ENCODE results near the gene JAML. TPM values are rescaled to one million over a fixed set of nuclear protein-coding genes. Genes with fewer than 3 reads are reported as not detected.

JAML gene
- total and polyA plus RNA-seq, 2 donors (not counting 1 experiment from before 2014, with no cell fraction given): not detected

GRCh38 chr11:118213201-118213600, 11.6 kb downstream of the JAML start:
- no peaks in the 10 kb centered on the region for H3K36me3 ChIP-seq (ENCODE audit: control insufficient read depth, insufficient read depth, low read length)
- no peaks in the 10 kb centered on the region for H3K4me1 ChIP-seq (ENCODE audit: control insufficient read depth, extremely low read depth, insufficient read depth, low read length)
- H3K79me2 ChIP-seq (ENCODE audit: control insufficient read depth, insufficient read depth, low read length): no peaks in the 10 kb centered on the region
- no peak overlapping the region for H3K9ac ChIP-seq (ENCODE audit: insufficient read depth, low read length)
- H3K27me3 ChIP-seq (ENCODE audit: control insufficient read depth, insufficient read depth, low read length): peaks cover 9% of the 10 kb centered on the region
- no peak for DNase-seq (ENCODE audit: low read depth in 2 of 2)
- H3K4me2 ChIP-seq (ENCODE audit: extremely low read depth, insufficient read depth, low read length): no peak overlapping the region
- H3K27ac ChIP-seq (ENCODE audit: insufficient read depth, low read length): no peak overlapping the region
- H3K9me3 ChIP-seq (ENCODE audit: control insufficient read depth, insufficient read depth, low read depth, low read length): no peaks in the 10 kb centered on the region
- H4K20me1 ChIP-seq (ENCODE audit: control insufficient read depth, extremely low read depth, insufficient read depth, low read length): no peaks in the 10 kb centered on the region
- H3K4me3 ChIP-seq (replicated peaks in 1 of 4; ENCODE audit: control extremely low read depth in 1 of 4, insufficient read depth in 1 of 4, low read depth in 3 of 4, low read length in 4 of 4): no peak overlapping the region
- no peak overlapping the region for H2AFZ ChIP-seq (ENCODE audit: low read length)
- TF ChIP-seq EZH2 (IDR thresholded peaks at IDR 0.05; ENCODE audit: low read length, missing control alignments): no peak
- no peak for TF ChIP-seq CTCF (conservative IDR thresholded peaks at IDR 0.05 in 1 of 2, IDR thresholded peaks at IDR 0.05 in 1 of 2; ENCODE audit: low read depth in 1 of 2, low read length in 2 of 2)

- H3K27ac ChIP-seq (ENCODE audit: insufficient read depth, low read length): no peak overlapping the region
- H3K27me3 ChIP-seq (ENCODE audit: control insufficient read depth, insufficient read depth, low read length): peaks cover 9% of the 10 kb centered on the region
- no peak for DNase-seq (ENCODE audit: low read depth in 2 of 2)
- H3K79me2 ChIP-seq (ENCODE audit: control insufficient read depth, insufficient read depth, low read length): no peaks in the 10 kb centered on the region
- no peaks in the 10 kb centered on the region for H3K36me3 ChIP-seq (ENCODE audit: control insufficient read depth, insufficient read depth, low read length)
- H3K4me2 ChIP-seq (ENCODE audit: extremely low read depth, insufficient read depth, low read length): no peak overlapping the region
- H3K4me1 ChIP-seq (ENCODE audit: control insufficient read depth, extremely low read depth, insufficient read depth, low read length): no peaks in the 10 kb centered on the region
- no peak overlapping the region for H3K4me3 ChIP-seq (replicated peaks in 1 of 4; ENCODE audit: control extremely low read depth in 1 of 4, insufficient read depth in 1 of 4, low read depth in 3 of 4, low read length in 4 of 4)
- no peaks in the 10 kb centered on the region for H3K9me3 ChIP-seq (ENCODE audit: control insufficient read depth, insufficient read depth, low read depth, low read length)
- H4K20me1 ChIP-seq (ENCODE audit: control insufficient read depth, extremely low read depth, insufficient read depth, low read length): no peaks in the 10 kb centered on the region
- TF ChIP-seq EZH2 (IDR thresholded peaks at IDR 0.05; ENCODE audit: low read length, missing control alignments) (no peak), CTCF (conservative IDR thresholded peaks at IDR 0.05 in 1 of 2, IDR thresholded peaks at IDR 0.05 in 1 of 2; ENCODE audit: low read depth in 1 of 2, low read length in 2 of 2) (no peak)
- H3K9ac ChIP-seq (ENCODE audit: insufficient read depth, low read length): no peak overlapping the region
- H2AFZ ChIP-seq (ENCODE audit: low read length): no peak overlapping the region
These were observed 12.0 kb downstream of the JAML start for GRCh38 chr11:118212781-118213191.

- H3K4me1 ChIP-seq (ENCODE audit: control insufficient read depth, extremely low read depth, insufficient read depth, low read length): no peaks in the 10 kb centered on the region
- no peak overlapping the region for H3K4me2 ChIP-seq (ENCODE audit: extremely low read depth, insufficient read depth, low read length)
- H3K27me3 ChIP-seq (ENCODE audit: control insufficient read depth, insufficient read depth, low read length): peaks cover 9% of the 10 kb centered on the region
- H3K9me3 ChIP-seq (ENCODE audit: control insufficient read depth, insufficient read depth, low read depth, low read length): no peaks in the 10 kb centered on the region
- no peak overlapping the region for H3K27ac ChIP-seq (ENCODE audit: insufficient read depth, low read length)
- H3K79me2 ChIP-seq (ENCODE audit: control insufficient read depth, insufficient read depth, low read length): no peaks in the 10 kb centered on the region
- no peak overlapping the region for H3K9ac ChIP-seq (ENCODE audit: insufficient read depth, low read length)
- no peak overlapping the region for H3K4me3 ChIP-seq (replicated peaks in 1 of 4; ENCODE audit: control extremely low read depth in 1 of 4, insufficient read depth in 1 of 4, low read depth in 3 of 4, low read length in 4 of 4)
- no peak for DNase-seq (ENCODE audit: low read depth in 2 of 2)
- H3K36me3 ChIP-seq (ENCODE audit: control insufficient read depth, insufficient read depth, low read length): no peaks in the 10 kb centered on the region
- TF ChIP-seq CTCF (conservative IDR thresholded peaks at IDR 0.05 in 1 of 2, IDR thresholded peaks at IDR 0.05 in 1 of 2; ENCODE audit: low read depth in 1 of 2, low read length in 2 of 2) (no peak), EZH2 (IDR thresholded peaks at IDR 0.05; ENCODE audit: low read length, missing control alignments) (no peak)
- no peak overlapping the region for H2AFZ ChIP-seq (ENCODE audit: low read length)
- no peaks in the 10 kb centered on the region for H4K20me1 ChIP-seq (ENCODE audit: control insufficient read depth, extremely low read depth, insufficient read depth, low read length)
These were observed 12.6 kb downstream of the JAML start for GRCh38 chr11:118212131-118212725.

Data from fibroblast of lung (primary cell).